GM18499 (cell line): ENCODE measurements around the gene TCF7L1.
"Not testable (repeated sequence)": the region's sequence is repeated elsewhere in the genome, so short reads cannot be mapped to it uniquely, and the experiment has no call there.

Experiments used
- ATAC-seq: cut with Tn5 transposase; IDR thresholded peaks from one replicate; pipeline ENCODE4 v1.9.1; 2021; ENCODE audit warnings: moderate number of reproducible peaks; ENCODE audit not compliant: insufficient read depth, unreplicated experiment

The TCF7L1 gene

DNA sequence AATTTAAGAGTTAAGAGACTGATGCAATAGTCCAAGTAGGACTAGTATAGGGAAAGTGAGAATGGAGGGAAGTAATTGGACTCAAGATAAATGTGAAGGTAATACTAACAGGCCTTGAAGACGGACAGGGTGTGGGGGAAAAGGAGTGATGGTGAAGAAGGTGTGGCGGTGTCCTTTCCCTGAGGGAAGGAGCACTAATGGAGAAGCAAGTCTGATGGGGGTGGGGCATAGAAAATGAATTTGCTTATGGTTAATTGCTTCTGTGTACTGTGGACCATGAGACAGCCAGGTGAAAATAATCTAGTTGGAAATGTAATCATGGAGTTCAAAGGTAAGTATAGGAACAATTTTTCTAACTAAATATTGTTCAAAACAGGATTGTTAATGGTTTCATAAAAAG lies 201.7 kb downstream of the TCF7L1 start:
- ATAC-seq: no peak

DNA sequence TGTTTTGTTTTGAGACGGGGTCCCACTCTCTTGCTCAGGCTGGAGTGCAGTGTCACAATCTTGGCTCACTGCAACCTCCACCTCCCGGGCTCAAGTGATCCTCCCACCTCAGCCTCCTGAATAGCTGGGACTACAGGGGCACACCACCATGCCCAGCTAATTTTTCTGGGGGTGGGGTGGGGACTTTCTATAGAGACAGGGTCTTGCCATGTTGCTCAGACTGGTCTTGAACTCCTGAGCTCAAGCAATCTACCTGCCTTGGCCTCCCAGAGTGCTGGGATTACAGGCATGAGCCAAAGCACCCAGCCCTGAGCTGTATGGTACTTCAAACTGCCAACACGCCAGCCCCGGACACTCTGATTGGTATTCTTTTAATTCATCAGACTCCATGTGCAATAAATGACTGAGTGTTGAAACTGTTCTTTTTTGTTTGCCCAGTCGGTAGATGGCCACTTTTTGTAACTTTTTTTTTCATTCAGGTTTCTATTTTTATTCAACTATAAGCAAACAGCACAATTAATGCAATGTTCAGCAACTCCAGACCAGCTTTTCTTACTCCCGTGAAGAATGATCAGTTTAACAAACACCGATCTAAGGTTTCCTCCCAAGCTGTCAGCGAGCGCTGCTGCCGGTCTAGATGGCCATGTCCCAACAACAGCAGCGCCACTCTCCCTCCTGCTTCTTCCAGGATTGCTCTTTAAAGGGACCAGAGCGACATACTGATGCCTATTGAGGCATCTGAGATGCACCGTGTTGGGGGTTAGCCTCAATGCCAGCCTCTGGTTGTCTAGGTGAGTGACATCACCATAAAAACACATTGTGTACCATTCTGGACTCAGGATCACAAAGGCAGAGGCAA lies 207.1 kb downstream of the TCF7L1 start:
- ATAC-seq: no peak

DNA sequence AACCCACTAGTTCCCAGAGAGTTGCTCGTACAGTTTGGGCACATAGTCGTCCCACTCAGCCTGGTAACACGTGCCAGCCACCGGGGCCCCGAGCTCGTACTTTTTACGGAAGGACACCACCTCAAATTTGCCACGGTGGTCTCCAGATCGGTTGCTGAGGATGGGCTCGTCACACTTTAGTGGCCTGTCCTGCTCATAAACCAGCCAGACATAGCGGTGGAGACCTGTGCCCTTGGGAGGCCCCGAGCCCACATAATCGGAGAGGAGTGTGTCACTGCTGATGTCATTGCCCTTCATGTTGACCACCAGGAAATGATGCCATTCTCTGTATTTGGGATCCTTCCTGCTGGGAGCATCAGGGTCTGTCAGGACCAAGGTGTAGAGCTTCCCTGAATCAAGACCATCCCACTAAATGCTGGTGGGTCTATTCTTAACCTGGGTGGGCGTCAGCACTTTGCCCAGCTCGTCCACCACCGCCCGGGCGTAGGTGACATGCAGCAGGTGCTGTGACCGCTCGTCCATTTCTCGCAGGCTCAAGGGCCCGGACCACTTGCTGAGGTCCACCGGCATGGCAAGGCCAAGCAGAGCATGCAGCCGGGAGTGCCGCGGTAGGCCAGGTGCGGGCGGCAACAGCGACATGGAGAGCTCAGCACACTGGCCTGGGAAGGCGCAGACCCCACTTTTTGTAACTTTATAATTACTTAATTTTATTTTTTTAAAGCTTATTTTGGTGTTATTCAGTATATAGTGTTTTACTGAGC lies 208.3 kb downstream of the TCF7L1 start:
- no peak for ATAC-seq

DNA sequence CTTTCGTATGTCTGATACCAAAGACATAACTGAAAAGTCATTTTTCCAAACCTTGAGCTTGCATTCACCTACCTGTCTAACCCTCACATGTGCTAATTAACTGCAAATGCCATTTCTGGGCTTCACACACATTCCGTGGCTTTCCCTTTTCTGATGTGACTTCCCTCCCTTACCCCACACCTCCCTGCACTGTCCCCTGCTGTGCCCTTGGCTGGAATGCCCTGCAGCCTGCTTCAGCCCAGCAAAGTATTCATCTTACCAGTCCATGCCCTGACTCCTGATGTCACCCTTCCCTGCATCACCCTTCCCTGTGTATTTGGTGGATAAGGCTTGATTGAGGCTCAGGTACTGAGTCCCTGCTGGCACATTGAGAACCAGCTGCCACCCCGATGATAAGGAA lies 209.0 kb downstream of the TCF7L1 start:
- no peak for ATAC-seq

DNA sequence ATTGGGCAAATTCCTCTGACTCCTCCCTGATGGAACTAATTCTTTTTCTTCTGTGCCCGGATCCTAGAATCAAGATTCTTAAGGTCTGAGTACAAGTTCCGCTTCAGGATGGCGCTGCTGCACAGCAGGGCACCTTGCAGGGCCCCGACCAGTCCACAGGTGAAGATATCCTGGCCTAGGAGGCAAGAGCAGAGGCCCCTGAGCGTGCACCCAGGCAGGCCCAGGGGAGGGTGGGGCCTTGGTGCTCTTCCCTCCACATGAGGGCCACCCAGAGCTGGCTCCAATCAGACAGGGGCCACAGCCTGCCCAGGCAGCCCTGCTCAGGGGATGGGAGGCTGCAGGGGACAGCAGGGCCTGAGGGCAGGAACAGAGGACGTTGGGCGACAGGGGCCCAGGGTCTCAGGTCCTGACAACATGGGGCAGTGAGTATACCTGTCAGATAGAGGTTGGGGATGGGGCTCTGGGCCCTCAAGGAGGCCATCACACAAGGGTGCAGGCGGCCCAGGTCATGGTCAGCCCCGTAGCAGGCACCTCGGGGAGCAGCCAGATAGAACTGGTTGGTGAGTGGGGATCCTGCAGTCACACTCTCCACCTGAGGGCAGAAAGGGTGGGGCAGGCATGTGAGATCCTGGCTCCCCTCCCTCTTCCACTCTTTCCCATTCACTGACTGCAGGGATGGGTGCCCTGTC lies 210.2 kb downstream of the TCF7L1 start:
- ATAC-seq: not testable (repeated sequence)

DNA sequence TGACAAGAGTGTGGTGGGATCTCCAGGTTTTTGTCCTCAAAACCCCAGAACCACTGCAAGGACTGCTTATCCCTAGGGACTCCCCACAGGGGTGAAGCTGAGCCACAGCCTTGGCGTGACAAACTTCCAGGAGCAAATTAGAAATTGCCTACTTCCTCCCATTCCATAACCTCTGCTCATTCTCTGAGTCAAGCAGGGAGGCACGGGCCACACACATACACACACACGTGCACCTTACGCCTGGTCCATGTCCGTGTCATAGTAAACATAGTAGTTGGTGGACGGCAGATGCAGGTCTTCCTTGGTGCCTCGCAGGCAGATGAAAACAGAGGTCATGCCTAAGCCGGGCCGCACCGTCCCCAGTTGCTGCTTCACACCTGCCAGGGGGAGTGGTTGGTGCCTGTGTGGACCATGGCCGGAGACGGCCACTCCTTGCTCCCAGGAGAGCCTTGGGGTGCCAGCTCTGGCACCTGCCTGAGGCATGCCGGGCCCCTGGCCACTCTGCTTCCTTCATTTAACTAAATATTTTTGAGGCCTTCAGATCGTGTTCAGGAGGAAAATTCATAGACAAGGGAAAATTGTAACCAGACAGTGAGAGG lies 211.3 kb downstream of the TCF7L1 start:
- no peak for ATAC-seq

DNA sequence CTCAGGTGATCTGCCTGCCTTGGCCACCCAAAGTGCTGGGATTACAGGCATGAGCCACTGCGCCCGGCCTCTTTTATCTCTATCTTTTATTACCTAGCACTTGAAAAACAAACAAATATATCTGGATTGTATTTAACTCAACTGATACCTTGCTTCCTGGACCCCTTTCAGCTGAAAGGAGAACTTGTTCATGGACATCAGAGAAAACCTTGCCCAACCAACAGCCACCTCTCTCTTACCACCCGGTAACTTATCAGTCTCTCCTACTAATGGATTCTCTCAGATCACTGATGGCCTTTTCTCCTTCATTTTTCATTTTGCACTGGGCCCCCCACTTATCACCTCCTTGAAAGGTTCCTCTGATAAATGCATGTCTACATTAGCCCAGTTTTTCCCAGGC lies 214.4 kb downstream of the TCF7L1 start:
- no peak for ATAC-seq

DNA sequence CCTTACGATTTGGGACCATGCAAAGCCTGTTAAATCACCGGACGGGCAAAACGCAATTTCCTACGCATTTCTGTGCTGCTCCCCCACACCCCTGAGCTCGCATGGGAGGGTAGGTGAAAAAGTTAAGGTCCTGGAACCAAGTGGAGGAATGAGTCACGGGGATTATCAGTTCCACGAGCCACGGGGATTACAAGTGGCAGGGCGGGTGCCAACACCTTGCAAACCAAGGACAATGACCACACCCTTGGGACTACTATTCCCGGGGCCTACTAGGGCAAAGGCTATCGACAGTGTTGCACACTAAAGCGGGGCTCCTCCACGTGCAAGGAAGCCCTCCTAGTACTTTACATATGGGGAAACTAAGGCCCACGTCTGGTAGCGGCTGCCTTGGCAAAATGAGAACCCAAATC lies 220.7 kb downstream of the TCF7L1 start:
- no peak for ATAC-seq

DNA sequence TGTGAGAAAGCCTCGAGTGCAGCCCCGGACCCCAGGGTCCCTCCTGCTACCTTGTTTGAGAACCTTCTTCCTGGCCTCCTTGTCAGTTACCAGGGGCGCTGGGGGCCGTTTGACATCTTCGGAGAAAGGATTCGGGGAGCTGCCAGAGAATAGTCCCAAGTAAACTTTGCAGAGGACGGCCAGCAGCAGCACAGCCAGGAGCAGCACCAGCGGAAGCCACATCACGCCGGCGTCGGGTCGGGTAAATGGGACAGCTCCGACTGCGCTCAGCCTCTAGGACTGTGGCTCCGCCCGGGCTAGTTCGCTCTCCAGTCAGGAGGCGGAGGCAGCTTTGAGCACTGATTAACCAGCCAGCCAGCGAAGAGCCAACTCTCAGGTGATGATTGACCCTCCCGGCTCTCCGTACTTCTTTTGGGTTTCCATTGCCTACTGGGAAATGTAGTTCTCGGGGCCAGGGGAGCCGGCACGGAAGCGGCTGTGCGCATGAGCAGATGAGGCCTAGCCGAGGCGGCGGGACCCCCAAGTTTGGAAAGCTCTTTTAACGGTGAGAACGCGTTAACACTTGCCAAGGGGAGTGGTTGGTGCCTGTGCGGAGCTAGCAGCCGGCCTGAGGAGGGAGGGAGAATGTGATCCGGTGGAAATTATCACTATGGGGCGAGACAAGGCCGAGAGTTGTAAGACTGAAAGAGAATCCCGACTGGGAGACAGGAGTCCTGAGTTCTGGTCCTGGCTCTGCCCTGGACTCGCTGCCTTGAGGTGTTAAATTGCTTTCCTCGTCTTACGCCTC lies 221.3 kb downstream of the TCF7L1 start, which contains the start of the genes ELMOD3 and RETSAT:
ELMOD3 (plus strand) TSS at position 484 of the 787 bp plus-strand sequence. CDS start 2,430 bp downstream, outside the sequence.
RETSAT (minus strand) TSS at position 243 of the 787 bp plus-strand sequence; CDS start at position 222, 21 bp downstream.
- peak; percentile 92 for ATAC-seq

DNA sequence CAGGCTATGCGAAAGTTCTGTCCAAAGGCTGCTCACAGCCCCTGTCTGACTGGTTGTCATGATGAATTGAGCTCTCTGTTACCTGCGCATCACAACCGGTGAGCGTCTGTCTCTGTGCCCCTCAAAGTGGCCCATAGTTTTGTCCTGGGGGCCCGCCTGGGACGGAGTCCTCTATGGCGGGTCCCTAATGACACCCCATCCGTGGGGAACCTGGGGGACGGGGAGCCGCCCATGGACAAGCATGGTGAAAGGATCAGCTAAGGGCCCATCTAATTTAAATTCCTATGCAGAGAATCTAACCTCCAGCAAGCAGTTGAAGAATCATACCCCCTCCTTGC lies 221.8 kb downstream of the TCF7L1 start:
- ATAC-seq: peak; percentile 5

DNA sequence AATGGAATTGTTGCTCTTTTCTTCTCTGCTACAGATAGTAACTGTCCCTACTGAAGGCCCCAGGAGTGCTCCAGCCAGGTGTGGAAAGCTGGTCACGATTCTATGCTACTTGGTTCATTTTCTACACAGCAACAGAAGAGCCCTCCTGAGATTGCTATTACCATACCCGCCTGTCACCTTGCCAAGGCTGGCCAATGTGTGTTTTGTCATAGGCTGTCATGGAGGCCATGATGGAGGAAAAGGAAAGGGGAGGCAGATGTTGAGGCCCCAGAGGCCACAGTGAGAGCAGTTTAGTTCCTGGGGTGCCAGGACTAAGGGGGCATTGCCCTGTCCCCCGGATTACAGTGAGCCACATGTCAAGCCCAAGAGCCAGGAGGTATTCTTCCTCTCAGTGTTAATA lies 222.3 kb downstream of the TCF7L1 start:
- ATAC-seq: no peak

DNA sequence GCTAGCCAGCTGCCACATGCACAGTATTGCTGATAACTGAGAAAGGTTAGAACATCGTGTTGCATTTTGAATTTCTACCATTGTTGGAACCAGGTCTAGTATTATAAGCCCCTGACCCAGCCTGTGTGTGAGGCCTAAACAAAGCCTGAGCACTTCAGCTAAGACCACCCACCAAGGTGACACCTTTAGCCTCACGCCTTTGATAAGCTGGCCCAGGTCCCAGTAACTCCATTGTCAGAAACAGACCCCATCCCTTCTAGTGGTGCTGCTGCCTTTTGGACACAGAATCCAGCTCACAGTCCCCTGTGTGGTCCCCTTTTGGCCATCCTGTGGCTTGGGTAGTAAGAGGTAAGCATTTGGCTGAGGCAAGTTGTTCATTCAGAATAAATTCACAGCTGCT lies 223.0 kb downstream of the TCF7L1 start:
- no peak for ATAC-seq

DNA sequence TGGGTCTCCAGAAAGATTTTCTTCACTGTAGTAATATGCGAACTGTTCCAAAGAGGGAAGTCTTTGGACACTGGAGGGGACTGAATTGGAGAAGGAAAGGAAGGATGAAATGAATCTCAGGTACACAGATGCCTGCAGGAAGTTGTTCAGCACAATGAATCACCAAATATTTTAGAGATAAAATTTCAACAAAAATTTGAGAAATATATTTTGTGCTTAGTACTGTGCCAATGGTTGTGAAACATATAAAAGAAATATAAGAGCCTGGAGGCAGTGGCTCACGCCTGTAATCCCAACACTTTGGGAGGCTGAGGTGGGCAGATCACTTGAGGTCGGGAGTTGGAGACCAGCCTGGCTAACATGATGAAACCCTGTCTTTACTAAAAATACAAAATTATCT lies 224.5 kb downstream of the TCF7L1 start:
- ATAC-seq: no peak
